HCT116 (cell line): ENCODE measurements around the gene KTN1.

Experiments used
- EZH2 ChIP-seq: fragments of 200-600 bp; sonication (generic); IDR thresholded peaks from 2 replicates; pipeline ENCODE4 v1.6.1; 2017; ENCODE audit warnings: antibody characterized with exemption, mixed run types
- EZH2phosphoT487 ChIP-seq: fragments of 200-600 bp; IDR thresholded peaks from 2 replicates; pipeline ENCODE4 v1.6.1; 2018; ENCODE audit warnings: antibody characterized with exemption, borderline replicate concordance
- JUND ChIP-seq: IDR thresholded peaks from 2 replicates; pipeline ENCODE4 v1.6.1; 2012
- MAX ChIP-seq: IDR thresholded peaks from 2 replicates; pipeline ENCODE4 v1.6.1; 2012
- SP1 ChIP-seq: IDR thresholded peaks from 2 replicates; pipeline ENCODE4 v1.6.1; 2012; ENCODE audit warnings: low read depth
- ZBTB33 ChIP-seq: IDR thresholded peaks from 2 replicates; pipeline ENCODE4 v1.6.1; 2011; ENCODE audit warnings: mild to moderate bottlenecking, low read length, moderate library complexity; ENCODE audit not compliant: insufficient replicate concordance; ENCODE audit errors: extremely low read depth
- ZNF274 ChIP-seq: fragments of 200-500 bp; sonication (Bioruptor generic); IDR thresholded peaks from 2 replicates; pipeline ENCODE4 v1.6.1; 2014; ENCODE audit warnings: mild to moderate bottlenecking, low read depth, low read length, inconsistent platforms
- TF ChIP-seq, protein P1 (sequence below), 3 experiments: fragments of 200-600 bp in 1 of 3; sonication (generic) in 1 of 3; IDR thresholded peaks in 2 of 3; conservative IDR thresholded peaks in 1 of 3; 2 replicates each; pipeline ENCODE4 v1.5.1; 2012 to 2017; ENCODE audit warnings: low read depth in 2 of 3, low read length in 2 of 3, antibody characterized with exemption in 1 of 3, borderline replicate concordance in 1 of 3, control low read depth in 1 of 3, mild to moderate bottlenecking in 1 of 3, mixed read lengths in 1 of 3, mixed run types in 1 of 3, moderate library complexity in 1 of 3; ENCODE audit not compliant: insufficient read depth in 1 of 3

DNA sequence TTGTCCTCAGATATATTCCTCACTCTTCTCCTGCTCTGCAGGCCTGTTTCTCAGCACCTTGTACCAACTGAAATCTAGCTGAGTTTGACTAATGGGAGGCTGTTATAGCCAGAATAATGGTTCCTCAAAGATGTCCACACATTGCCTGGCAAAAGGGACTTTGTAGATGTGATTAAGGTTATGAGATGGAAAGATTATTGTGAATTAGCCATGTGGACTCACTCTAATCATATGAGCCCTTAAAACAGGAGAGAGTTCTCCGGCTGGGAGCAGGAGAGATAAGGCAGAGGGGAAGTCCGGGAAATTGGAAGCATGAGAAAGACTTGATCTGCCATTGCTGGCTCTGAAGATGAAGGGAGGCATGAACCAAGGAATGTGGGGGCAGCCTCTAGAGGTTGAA, 40.0 kb upstream of the KTN1 start:
- TF ChIP-seq EZH2phosphoT487: no peak
- TF ChIP-seq JUND: no peak
- TF ChIP-seq MAX: no peak
- no peak for TF ChIP-seq EZH2
- no peak for TF ChIP-seq ZNF274
- TF ChIP-seq, protein P1, sequence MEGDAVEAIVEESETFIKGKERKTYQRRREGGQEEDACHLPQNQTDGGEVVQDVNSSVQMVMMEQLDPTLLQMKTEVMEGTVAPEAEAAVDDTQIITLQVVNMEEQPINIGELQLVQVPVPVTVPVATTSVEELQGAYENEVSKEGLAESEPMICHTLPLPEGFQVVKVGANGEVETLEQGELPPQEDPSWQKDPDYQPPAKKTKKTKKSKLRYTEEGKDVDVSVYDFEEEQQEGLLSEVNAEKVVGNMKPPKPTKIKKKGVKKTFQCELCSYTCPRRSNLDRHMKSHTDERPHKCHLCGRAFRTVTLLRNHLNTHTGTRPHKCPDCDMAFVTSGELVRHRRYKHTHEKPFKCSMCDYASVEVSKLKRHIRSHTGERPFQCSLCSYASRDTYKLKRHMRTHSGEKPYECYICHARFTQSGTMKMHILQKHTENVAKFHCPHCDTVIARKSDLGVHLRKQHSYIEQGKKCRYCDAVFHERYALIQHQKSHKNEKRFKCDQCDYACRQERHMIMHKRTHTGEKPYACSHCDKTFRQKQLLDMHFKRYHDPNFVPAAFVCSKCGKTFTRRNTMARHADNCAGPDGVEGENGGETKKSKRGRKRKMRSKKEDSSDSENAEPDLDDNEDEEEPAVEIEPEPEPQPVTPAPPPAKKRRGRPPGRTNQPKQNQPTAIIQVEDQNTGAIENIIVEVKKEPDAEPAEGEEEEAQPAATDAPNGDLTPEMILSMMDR (IDR thresholded peaks at IDR 0.05 in 2 of 3, conservative IDR thresholded peaks at IDR 0.05 in 1 of 3; ENCODE audit: borderline replicate concordance in 1 of 3, insufficient read depth in 1 of 3, low read depth in 2 of 3, low read length in 2 of 3): no peak
- TF ChIP-seq ZBTB33: no peak
- no peak for TF ChIP-seq SP1
